HCT116 (cell line): ENCODE data around the gene CR2. TPM values are rescaled to one million over a fixed set of nuclear protein-coding genes. Genes with fewer than 3 reads are reported as not detected.
"Not testable (repeated sequence)": the region's sequence is repeated elsewhere in the genome, so short reads cannot be mapped to it uniquely, and the experiment has no call there.

Experiments
- ATAC-seq: fragments of 200-7000 bp; cut with Tn5 transposase; 2 replicates; pipeline ENCODE4 v1.9.1; 2020; ENCODE audit warnings: mild to moderate bottlenecking, moderate library complexity
- BruUV-seq: library from RNA; stranded (reverse); fragments of 400-500 nt; replicated peaks from 2 replicates; lab custom pipeline; 2021; lab: Mats Ljungman, UMichigan
- CTCF ChIA-PET: fragments of 300-600 bp; sonication (Branson Sonifier 250); formaldehyde crosslinking; loops from one replicate; lab custom pipeline; 2021; ENCODE audit warnings: antibody characterized with exemption; lab: Charles Lee
- POLR2A ChIA-PET: fragments of 300-600, 350-600 bp; sonication (Branson Sonifier 250); formaldehyde crosslinking; loops from one replicate; lab custom pipeline; 2021; ENCODE audit warnings: antibody characterized with exemption; lab: Charles Lee
- RAD21 ChIA-PET, 2 experiments: fragments of 300-600 bp; sonication (Branson Sonifier 250); formaldehyde crosslinking; loops; one replicate each; lab custom pipeline; 2023; ENCODE audit warnings: low total read pairs in 2 of 2; ENCODE audit not compliant: uncharacterized antibody in 2 of 2, unreplicated experiment in 2 of 2, low non-redundant PET in 1 of 2; lab: Charles Lee
- DNase-seq: peaks from one replicate; pipeline ENCODE4 v3.0.0-alpha.2; 2010; ENCODE audit warnings: low read depth, low spot score
- H2AFZ ChIP-seq: fragments of 200-600 bp; shearing (Covaris generic), sonication (generic); 2 replicates; pipeline ENCODE4 v1.6.1; 2017; ENCODE audit warnings: low read depth, mixed run types, mixed read lengths, antibody characterized with exemption, low read length; ENCODE audit not compliant: poor library complexity, severe bottlenecking
- H3K27ac ChIP-seq: 2 replicates; pipeline ENCODE4 v1.5.1; 2012; ENCODE audit warnings: low read depth, low read length
- H3K27me3 ChIP-seq: fragments of 200-600 bp; sonication (generic); 2 replicates; pipeline ENCODE4 v1.6.1; 2016; ENCODE audit warnings: mixed run types, low read length, mixed read lengths; ENCODE audit not compliant: insufficient read depth
- H3K36me3 ChIP-seq, 2 experiments: fragments of 200-500 bp in 1 of 2; fragments of 200-600 bp in 1 of 2; sonication (Bioruptor generic) in 1 of 2; sonication (generic) in 1 of 2; 2 replicates each; pipeline versions ENCODE4 v1.5.1 to v1.6.1; 2014 to 2016; ENCODE audit warnings: low read length in 2 of 2, inconsistent platforms in 1 of 2, mixed read lengths in 1 of 2, mixed run types in 1 of 2; ENCODE audit not compliant: insufficient read depth in 2 of 2, control insufficient read depth in 1 of 2
- H3K4me1 ChIP-seq, 2 experiments: fragments of 200-600 bp in 1 of 2; sonication (generic) in 1 of 2; 2 replicates each; pipeline versions ENCODE4 v1.5.1 to v1.6.1; 2012 to 2017; ENCODE audit warnings: low read length in 2 of 2, inconsistent platforms in 1 of 2, mild to moderate bottlenecking in 1 of 2, mixed read lengths in 1 of 2, mixed run types in 1 of 2, moderate library complexity in 1 of 2; ENCODE audit not compliant: insufficient read depth in 2 of 2, control insufficient read depth in 1 of 2
- H3K4me2 ChIP-seq: fragments of 200-600 bp; sonication (generic); 2 replicates; pipeline ENCODE4 v1.6.1; 2017; ENCODE audit warnings: mixed run types, low read length, mixed read lengths
- H3K4me3 ChIP-seq, 2 experiments: fragments of 200-600 bp in 1 of 2; sonication (generic) in 1 of 2; replicated peaks in 1 of 2; 2 replicates each; pipeline ENCODE4 v1.5.1; 2011 to 2016; ENCODE audit warnings: low read length in 2 of 2, control low read depth in 1 of 2, low read depth in 1 of 2, mild to moderate bottlenecking in 1 of 2, mixed read lengths in 1 of 2, mixed run types in 1 of 2
- H3K79me2 ChIP-seq: fragments of 200-600 bp; sonication (generic); 2 replicates; pipeline ENCODE4 v1.6.1; 2017; ENCODE audit warnings: mild to moderate bottlenecking, mixed run types, low read length, moderate library complexity, mixed read lengths; ENCODE audit not compliant: insufficient read depth
- H3K9ac ChIP-seq: fragments of 200-600 bp; sonication (generic); 2 replicates; pipeline ENCODE4 v1.6.1; 2016; ENCODE audit warnings: low read length, mixed read lengths
- H3K9me2 ChIP-seq: fragments of 200-600 bp; sonication (generic), shearing (Covaris generic); 2 replicates; pipeline ENCODE4 v1.6.1; 2017; ENCODE audit warnings: mixed run types, mild to moderate bottlenecking, moderate library complexity; ENCODE audit not compliant: insufficient read depth
- H3K9me3 ChIP-seq, 2 experiments: fragments of 200-500 bp in 1 of 2; fragments of 200-600 bp in 1 of 2; sonication (Bioruptor generic) in 1 of 2; sonication (generic) in 1 of 2; 2 replicates each; pipeline ENCODE4 v1.6.1; 2014 to 2017; ENCODE audit warnings: low read length in 2 of 2, mixed read lengths in 2 of 2, inconsistent platforms in 1 of 2, low read depth in 1 of 2, mild to moderate bottlenecking in 1 of 2, mixed run types in 1 of 2, moderate library complexity in 1 of 2; ENCODE audit not compliant: control insufficient read depth in 1 of 2, insufficient read depth in 1 of 2
- H4K20me1 ChIP-seq: fragments of 200-600 bp; sonication (generic), shearing (Covaris generic); 2 replicates; pipeline ENCODE4 v1.6.1; 2017; ENCODE audit warnings: mixed run types, mild to moderate bottlenecking, moderate library complexity; ENCODE audit not compliant: insufficient read depth
- intact Hi-C: fragments of 100-400 bp; cut with micrococcal nuclease; formaldehyde crosslinking; loops from 2 replicates; pipeline ENCODE4 v1.10.0; 2022
- total RNA-seq: library from RNA; stranded (reverse); gene quantifications from one replicate; pipeline ENCODE4 v1.2.1, GENCODE V29; 2021; ENCODE audit not compliant: unreplicated experiment
- TF ChIP-seq, protein P1 (sequence below): IDR thresholded peaks from 2 replicates; pipeline ENCODE4 v1.6.1; 2011; ENCODE audit warnings: mild to moderate bottlenecking, low read length, moderate library complexity; ENCODE audit not compliant: insufficient replicate concordance; ENCODE audit errors: extremely low read depth
- TF ChIP-seq, protein P2 (sequence below), 3 experiments: fragments of 200-600 bp in 1 of 3; sonication (generic) in 1 of 3; IDR thresholded peaks in 2 of 3; conservative IDR thresholded peaks in 1 of 3; 2 replicates each; pipeline ENCODE4 v1.5.1; 2012 to 2017; ENCODE audit warnings: low read depth in 2 of 3, low read length in 2 of 3, antibody characterized with exemption in 1 of 3, borderline replicate concordance in 1 of 3, control low read depth in 1 of 3, mild to moderate bottlenecking in 1 of 3, mixed read lengths in 1 of 3, mixed run types in 1 of 3, moderate library complexity in 1 of 3; ENCODE audit not compliant: insufficient read depth in 1 of 3

Gene CR2
- total RNA-seq, 1 experiment from 2014 or later: 4.0 TPM

- TF ChIP-seq, protein P1, sequence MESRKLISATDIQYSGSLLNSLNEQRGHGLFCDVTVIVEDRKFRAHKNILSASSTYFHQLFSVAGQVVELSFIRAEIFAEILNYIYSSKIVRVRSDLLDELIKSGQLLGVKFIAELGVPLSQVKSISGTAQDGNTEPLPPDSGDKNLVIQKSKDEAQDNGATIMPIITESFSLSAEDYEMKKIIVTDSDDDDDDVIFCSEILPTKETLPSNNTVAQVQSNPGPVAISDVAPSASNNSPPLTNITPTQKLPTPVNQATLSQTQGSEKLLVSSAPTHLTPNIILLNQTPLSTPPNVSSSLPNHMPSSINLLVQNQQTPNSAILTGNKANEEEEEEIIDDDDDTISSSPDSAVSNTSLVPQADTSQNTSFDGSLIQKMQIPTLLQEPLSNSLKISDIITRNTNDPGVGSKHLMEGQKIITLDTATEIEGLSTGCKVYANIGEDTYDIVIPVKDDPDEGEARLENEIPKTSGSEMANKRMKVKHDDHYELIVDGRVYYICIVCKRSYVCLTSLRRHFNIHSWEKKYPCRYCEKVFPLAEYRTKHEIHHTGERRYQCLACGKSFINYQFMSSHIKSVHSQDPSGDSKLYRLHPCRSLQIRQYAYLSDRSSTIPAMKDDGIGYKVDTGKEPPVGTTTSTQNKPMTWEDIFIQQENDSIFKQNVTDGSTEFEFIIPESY: no peak
- TF ChIP-seq, protein P2, sequence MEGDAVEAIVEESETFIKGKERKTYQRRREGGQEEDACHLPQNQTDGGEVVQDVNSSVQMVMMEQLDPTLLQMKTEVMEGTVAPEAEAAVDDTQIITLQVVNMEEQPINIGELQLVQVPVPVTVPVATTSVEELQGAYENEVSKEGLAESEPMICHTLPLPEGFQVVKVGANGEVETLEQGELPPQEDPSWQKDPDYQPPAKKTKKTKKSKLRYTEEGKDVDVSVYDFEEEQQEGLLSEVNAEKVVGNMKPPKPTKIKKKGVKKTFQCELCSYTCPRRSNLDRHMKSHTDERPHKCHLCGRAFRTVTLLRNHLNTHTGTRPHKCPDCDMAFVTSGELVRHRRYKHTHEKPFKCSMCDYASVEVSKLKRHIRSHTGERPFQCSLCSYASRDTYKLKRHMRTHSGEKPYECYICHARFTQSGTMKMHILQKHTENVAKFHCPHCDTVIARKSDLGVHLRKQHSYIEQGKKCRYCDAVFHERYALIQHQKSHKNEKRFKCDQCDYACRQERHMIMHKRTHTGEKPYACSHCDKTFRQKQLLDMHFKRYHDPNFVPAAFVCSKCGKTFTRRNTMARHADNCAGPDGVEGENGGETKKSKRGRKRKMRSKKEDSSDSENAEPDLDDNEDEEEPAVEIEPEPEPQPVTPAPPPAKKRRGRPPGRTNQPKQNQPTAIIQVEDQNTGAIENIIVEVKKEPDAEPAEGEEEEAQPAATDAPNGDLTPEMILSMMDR (IDR thresholded peaks at IDR 0.05 in 2 of 3, conservative IDR thresholded peaks at IDR 0.05 in 1 of 3; ENCODE audit: borderline replicate concordance in 1 of 3, insufficient read depth in 1 of 3, low read depth in 2 of 3, low read length in 2 of 3): no peak
Measured at GRCh38 chr1:207519505-207520399, 65.6 kb downstream of the CR2 start (continued).

DNA sequence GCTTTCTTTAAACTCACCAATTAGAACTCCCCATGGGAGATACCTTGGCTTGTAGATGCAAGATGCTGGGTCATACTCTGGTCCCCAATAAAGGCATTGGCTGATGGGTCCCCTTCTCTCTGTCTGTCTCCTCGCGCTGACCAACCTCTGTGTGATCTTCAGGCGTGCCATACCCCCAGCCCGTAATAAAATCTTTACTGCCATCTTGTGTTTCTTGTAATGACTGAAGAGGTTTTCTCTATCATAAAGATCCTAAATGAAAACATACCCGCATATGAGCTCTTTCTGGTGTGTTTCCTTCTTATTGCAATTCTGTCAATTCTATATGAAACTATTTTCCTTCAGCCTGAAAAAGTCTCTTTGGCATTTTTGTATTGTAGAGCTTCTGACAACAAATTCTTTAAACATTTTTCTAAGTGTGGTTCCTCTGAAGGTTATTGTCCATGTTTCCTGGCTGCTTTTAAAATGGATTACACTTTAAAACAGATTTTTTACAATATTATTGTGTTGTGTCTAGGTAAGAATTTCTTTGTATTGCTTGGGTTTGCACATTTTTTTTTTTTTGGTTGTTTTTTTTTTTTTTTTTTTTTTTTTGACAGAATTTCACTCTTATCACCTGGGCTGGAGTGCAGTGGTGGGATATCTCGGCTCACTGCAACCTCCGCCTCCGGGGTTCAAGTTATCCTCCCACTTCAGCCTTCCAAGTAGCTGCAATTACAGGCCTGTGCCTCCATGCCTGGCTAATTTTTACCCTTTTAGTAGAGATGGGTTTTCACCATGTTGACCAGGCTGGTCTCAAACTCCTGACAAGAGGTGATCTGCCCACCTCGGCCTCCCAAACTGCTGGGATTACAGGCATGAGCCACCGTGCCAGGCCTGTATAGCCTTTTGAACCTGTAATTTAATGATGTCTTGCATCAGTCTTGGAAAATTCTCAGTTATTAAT is 66.5 kb downstream of the CR2 start:
- H3K27ac ChIP-seq, H3K4me2 ChIP-seq, H3K9ac ChIP-seq, RAD21 ChIA-PET, H3K79me2 ChIP-seq, ATAC-seq, H3K27me3 ChIP-seq, BruUV-seq, H2AFZ ChIP-seq, POLR2A ChIA-PET, DNase-seq, H3K36me3 ChIP-seq, H3K9me2 ChIP-seq, H4K20me1 ChIP-seq, H3K9me3 ChIP-seq, intact Hi-C loops, H3K4me1 ChIP-seq, H3K4me3 ChIP-seq: not testable (repeated sequence)
- CTCF ChIA-PET: interaction anchor here (0.9 kb wide), 1 partner anchor 21 kb away, joined by 3 read pairs; no protein-coding TSS in a partner anchor

DNA sequence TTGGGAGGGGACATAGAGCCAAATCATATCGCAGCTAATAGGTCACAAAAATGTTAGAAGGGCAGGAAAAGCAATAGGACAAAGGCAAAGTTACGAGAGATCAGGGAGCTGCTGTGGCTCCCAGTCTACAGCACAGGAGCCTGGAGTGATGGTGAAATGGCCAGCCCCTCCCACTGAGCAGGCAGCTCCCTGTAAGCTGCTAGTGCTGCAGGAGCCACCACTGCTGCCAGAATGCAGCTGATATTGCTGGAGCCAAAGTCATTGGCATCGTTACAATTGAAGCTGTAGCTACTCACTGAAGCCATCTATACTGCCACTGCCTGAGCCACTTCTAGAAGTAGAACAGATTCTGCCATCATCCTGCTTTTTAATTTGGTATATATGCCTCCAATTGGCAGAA is 71.1 kb downstream of the CR2 start:
- H3K4me3 ChIP-seq, DNase-seq, H3K27me3 ChIP-seq, H3K79me2 ChIP-seq, H3K4me1 ChIP-seq, ATAC-seq, H2AFZ ChIP-seq, H3K9me2 ChIP-seq, H3K9ac ChIP-seq, H3K4me2 ChIP-seq, H3K27ac ChIP-seq, H3K36me3 ChIP-seq, CTCF ChIA-PET, POLR2A ChIA-PET, H3K9me3 ChIP-seq, H4K20me1 ChIP-seq, BruUV-seq, intact Hi-C loops, RAD21 ChIA-PET: not testable (repeated sequence)
